Activated CD8-positive, alpha-beta memory T cell treated with anti-CD3 and anti-CD28 coated beads for 4 hours (primary cell): ENCODE measurements around the gene RELA.
A peak's percentile ranks its signal among the peaks of the same experiment; 100 is the strongest.
"Not testable (repeated sequence)": the region's sequence is repeated elsewhere in the genome, so short reads cannot be mapped to it uniquely, and the experiment has no call there.

Source experiments
- DNase-seq, 2 donors: peaks; one replicate each; pipeline ENCODE4 v3.0.0-alpha.2; 2020; ENCODE audit warnings: low read depth in 2 of 2

The RELA gene

DNA sequence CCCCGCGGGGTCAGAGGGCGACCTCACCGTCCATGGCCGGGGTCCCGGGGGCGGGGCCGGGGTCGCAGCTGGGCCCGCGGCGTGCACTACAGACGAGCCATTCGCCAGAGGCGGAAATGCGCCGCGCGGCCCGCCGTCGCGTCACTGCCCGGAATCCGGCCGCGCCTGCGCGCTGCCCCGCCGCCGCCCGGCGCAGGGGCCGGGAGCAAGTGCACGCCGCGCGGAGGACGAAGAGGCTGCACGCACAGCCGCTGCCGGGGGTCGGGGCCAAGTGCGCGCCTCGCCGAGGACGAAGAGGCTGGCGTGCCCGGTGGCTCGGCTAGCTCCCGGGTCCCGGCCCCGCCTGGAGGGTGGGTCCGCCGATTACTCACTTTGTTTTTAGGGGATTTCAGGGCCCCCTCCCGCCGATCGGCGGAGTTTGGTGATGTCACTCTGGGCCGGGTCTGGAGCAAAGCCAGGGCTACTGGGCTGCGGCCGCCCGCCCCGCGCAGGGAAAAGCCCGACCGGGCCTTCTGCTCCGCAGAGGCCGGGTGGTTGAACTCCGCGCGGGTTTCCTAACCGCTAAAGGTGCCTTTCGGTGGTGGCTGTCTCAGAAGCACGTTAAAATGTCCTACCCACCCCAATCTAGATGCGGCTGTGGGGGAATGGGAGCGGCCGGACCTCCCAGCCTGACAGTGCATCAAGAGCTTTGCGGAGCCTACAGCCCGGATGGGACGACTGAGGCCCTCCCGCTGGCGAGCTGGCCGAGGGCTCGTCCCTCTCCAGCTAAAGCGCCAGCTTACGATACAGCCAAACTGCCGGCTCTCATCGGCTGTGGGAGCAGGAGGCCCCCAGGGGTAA lies at the start of gene RELA:
TSS of gene RELA (minus strand) at position 118 of the 840 bp plus-strand sequence. CDS start at position 34, 84 bp downstream.
- DNase-seq, result peak; percentile 78 to 81

DNA sequence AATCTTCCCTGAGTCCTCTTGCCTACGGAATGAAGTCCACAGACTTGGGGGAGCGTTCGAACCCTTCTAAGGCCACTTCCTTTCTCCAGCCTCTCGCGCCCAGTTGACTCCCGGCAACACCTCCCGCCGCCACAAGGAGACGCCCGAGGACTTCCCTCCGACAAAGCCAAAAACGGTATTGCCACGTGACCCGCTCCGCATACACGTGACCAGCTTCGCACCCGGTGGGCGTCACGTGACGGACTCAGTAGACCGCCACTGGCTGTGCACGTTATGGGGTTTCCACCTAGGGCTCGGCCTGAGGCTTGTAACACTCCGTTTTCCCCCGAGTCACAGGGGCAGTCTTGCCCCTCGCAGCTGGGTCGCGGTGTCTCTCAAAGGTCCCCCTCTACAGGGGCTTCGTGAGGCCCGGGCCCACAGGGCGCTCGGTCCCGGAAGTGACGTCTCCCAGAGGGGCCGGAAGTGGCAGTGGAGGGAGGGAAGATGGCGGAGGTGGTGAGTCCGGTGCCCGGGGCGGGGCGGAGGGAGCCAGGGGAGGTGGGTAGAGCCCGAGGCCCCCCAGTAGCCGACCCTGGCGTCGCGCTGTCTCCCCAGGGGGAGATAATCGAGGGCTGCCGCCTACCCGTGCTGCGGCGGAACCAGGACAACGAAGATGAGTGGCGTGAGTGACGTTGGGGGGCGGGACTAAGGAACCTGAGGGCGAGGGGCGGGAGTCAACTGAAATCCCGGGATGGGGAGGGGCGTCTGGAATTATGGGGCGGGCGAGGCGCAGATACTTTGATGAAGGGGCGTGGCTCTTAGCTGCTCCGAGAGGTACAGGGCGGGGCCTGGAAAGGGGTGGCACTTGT lies 49.3 kb upstream of the RELA start, which contains the start of gene KAT5:
TSS of gene KAT5 (plus strand) at position 468 of the 848 bp plus-strand sequence. CDS start at position 484, 16 bp downstream.
- peak; percentile 94 to 97 for DNase-seq

DNA sequence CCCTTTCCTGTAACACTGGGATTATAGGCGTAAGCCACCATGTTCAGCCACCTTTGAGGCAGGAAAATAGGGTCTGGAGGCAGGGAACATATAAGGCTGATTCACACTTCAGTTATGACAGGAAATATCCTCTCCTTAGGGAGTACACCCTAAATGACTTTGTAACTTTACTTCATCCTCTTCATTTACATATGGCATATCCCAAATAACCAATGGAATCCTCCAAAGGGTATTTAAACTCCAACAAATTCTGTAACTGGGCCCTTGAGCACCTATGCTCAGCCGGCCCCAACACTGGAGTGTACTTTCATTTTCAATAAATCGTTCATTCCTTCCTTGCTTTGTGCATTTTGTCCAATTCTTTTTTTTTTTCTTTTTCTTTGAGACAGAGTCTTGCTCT lies 47.7 kb upstream of the RELA start:
- no peak for DNase-seq

GRCh38 chr11:65709661-65710060 lies 46.9 kb upstream of the RELA start:
- DNase-seq, result no peak

DNA sequence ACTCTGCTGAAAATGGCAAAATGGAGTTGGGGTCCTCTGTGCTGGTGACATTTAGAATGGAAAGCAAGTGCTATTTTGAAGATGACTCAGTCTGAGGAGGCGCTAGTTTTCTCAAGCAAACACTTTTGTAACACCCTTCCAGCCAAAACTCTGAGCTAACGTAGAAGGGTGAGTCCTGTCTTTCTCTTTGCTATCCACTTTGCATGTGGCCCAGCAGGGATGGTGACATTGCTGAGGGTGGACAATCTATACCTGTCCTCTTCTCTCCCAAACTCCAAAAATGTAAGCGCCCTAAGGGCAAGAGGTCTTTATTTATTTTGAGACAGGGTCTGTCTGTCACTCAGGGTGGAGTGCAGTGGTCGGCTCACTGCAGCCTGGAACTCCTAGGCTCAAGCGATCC lies 45.7 kb upstream of the RELA start:
- no peak for DNase-seq

DNA sequence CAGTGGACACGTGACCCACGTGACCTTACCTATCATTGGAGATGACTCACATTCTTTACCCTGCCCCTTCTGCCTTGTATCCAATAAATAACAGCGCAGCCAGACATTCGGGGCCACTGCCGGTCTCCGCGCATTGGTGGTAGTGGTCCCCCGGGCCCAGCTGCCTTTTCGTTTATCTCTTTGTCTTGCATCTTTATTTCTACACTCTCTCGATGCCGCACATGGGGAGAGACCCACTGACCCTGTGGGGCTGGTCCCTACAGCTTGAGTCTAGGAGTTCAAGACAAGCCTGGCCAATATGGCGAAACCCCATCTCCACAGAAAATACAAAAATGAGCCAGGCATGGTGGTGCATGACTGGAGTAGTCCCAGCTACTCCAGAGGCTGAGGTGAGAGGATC lies 44.3 kb upstream of the RELA start:
- DNase-seq, result not testable (repeated sequence)

- peak; percentile 57 to 59 for DNase-seq
Measured at GRCh38 chr11:65706303-65706763, 43.6 kb upstream of the RELA start.

DNA sequence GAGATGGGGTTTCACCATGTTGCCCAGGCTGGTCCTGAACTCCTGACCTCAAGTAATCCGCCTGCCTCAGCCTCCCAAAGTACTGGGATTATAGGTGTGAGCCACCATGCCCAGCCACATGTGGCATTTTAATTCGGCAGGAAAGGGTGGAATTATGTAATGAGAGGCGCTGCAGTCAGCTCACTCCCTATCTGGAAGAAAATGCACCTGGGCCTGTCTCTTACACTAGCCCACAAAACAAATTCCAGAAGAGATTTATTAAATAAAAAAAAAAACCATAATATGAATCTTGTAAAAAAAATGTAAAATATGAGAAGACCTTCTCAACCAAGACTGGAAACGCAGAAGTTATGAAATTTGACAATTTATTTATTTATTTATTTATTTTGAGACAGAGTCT lies 41.1 kb upstream of the RELA start:
- no peak for DNase-seq

- no peak for DNase-seq
Measured at GRCh38 chr11:65701686-65702085, 39.0 kb upstream of the RELA start.

- DNase-seq, result no peak
Measured at GRCh38 chr11:65700399-65700798, 37.7 kb upstream of the RELA start.

GRCh38 chr11:65699306-65699705 lies 36.6 kb upstream of the RELA start:
- no peak for DNase-seq

DNA sequence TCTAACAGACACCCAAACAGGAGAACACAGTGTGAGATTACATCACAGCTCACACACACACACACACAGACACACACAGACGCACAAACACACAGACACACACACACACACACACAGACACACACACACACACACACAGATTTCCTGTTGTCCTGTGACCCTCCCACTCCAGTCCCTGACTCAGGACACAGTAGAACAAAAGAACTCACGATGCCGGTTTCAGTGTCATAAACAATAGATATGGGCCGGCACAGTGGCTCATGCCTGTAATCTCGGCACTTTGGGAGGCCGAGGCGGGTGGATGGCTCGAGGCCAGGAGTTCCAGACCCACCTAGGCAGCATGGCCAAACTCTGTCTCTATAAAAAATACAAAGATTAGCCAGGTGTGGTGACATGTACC lies 35.5 kb upstream of the RELA start:
- DNase-seq, result no peak

GRCh38 chr11:65696802-65697552 lies 34.3 kb upstream of the RELA start:
- no peak for DNase-seq

- no peak for DNase-seq
Measured at GRCh38 chr11:65695459-65696241, 32.9 kb upstream of the RELA start.

DNA sequence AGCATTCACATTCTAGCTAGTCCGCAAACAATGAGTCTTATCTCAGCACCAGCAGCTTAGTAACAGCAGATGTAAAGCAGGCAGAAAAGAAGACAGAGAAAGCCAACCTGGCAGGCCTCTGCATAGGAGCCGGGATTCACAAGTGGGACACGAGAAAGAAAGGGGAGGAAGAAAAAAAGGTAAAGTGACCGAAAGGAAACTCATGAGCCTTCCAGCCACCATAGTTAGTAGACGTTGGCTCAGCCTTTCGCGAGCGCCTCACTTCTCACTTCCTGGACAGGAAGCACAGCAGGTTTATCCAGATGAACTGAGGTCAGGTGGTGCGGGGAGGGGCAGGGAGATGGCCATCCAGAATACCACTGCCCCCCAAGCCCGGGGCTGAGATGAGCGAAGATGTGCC lies 29.7 kb upstream of the RELA start:
- no peak for DNase-seq

DNA sequence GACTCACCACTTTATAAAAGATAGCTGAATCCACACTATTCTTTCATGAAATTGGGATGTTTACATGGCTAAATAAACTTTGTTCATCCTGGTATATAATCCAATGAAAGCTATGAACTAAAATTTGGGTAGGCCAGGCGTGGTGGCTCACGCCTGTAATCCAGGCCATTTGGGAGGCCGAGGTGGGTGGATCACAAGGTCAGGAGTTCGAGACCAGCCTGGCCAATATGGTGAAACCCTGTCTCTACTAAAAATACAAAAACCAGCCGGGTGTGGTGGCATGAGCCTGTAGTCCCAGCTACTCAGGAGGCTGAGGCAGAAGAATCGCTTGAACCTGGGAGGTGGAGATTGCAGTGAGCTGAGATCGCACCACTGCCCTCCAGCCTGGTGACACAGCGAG lies 29.1 kb upstream of the RELA start:
- not testable (repeated sequence) for DNase-seq

GRCh38 chr11:65685981-65686380 lies 23.3 kb upstream of the RELA start:
- no peak for DNase-seq

DNA sequence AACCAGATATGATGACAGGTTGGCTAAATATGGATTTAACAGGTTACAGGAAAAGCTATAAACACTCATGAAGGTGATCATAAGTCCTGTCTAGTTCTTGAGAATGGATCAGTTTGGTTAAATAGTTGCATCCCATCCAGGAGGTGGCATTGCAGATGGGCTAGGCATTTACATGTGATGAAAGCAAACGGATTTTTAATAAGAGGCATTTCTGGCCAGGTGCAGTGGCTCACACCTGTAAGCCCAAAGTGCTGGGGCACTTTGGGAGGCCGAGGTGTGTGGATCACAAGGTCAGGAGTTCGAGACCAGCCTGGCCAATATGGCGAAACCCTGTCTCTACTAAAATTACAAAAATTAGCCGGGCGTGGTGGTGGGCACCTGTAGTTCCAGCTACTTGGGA lies 20.8 kb upstream of the RELA start:
- not testable (repeated sequence) for DNase-seq

DNA sequence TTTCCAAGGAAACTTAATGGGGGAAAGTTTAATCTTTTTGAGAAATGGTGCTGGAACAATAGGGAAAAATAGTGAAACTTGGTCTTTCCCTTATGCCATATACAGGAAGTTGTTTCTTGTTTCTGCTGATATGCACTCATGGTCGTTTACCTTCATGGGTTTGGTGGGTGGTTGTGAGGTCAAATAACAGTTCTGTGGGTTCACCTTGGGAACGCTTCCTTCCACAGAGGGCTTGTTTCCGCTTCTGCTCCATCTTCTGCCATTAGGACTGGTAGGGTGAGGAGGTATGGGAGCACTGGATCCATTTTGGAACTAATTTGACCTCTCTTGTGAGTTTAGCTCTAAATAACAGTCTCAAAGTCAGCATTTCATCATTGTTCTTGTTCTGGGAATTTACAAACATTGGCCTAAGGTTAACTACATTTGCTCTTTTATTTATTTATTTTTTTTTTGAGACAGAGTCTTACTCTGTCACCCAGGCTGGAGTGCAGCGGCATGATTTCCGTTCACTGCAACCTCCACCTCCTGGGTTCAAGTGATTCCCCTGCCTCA lies 17.6 kb upstream of the RELA start:
- no peak for DNase-seq

- no peak for DNase-seq
Measured at GRCh38 chr11:65672982-65673381, 10.3 kb upstream of the RELA start.
